ENCODE data around the gene DGCR2.
A peak's percentile ranks its signal among the peaks of the same experiment; 100 is the strongest.
"Not testable (repeated sequence)": the region's sequence is repeated elsewhere in the genome, so short reads cannot be mapped to it uniquely, and the experiment has no call there.

Gene DGCR2

DNA sequence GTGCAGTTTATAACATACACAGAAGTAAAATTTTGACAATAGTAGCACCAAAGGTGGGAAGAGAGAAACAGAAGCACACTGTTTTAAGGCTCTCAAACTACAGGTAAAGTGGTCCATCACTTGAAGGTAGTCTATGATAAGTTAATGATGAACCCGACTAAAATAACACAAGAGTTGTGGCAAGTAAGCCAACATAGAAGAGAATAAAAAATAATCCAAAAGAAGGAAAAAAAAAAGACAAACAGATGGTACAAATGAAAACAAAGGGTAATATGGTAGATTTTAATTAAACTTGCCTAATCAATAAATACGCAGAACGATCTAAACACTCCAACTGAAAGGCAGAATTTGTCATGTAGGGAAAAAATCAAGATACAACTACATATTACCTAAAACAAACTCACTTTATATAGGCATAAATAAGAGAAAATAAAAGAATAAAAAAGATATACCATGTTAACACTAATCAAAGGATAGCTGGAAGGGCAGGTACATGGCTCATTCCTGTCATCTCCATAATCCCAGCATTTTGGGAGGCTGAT is 31.6 kb downstream of the DGCR2 start:
- no peak for TF ChIP-seq CTCF (IDR thresholded peaks at IDR 0.05; ENCODE audit: borderline replicate concordance, control extremely low read depth, extremely low read depth, insufficient read depth, missing control alignments)
- in situ Hi-C loops (cut with MboI; ENCODE audit: low sequenced_read_pairs, unreplicated experiment), result no loop called here
- DNase-seq (ENCODE audit: low spot score), result no peak

- DNase-seq (ENCODE audit: low spot score), result no peak
- in situ Hi-C loops (cut with MboI; ENCODE audit: low sequenced_read_pairs, unreplicated experiment), result no loop called here
- TF ChIP-seq CTCF (IDR thresholded peaks at IDR 0.05; ENCODE audit: borderline replicate concordance, control extremely low read depth, extremely low read depth, insufficient read depth, missing control alignments), result no peak
Measured at GRCh38 chr22:19090183-19090582, 32.0 kb downstream of the DGCR2 start.

GRCh38 chr22:19088866-19089595 is 33.2 kb downstream of the DGCR2 start:
- no peak for DNase-seq (ENCODE audit: low spot score)
- in situ Hi-C loops (cut with MboI; ENCODE audit: low sequenced_read_pairs, unreplicated experiment), result no loop called here
- no peak for TF ChIP-seq CTCF (IDR thresholded peaks at IDR 0.05; ENCODE audit: borderline replicate concordance, control extremely low read depth, extremely low read depth, insufficient read depth, missing control alignments)

DNA sequence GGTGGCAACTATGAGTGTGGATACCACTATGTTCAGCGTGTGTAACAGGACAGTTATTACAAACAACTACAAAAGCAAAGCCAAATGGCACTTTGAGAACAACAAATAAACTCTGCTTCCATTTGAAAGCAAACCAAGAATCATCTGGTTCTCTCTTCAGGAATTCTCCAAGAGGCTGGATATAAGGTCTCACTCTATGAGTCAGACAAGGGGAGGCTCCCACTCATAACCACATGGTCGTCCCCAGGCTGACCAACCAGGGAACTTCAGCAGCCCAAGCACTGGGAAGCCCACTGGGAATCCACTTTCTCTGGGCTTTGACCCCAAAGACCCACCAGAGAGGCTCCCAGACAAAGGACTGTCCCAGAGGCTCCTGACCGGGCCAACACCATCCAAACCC is 35.3 kb downstream of the DGCR2 start:
- TF ChIP-seq CTCF (IDR thresholded peaks at IDR 0.05; ENCODE audit: borderline replicate concordance, control extremely low read depth, extremely low read depth, insufficient read depth, missing control alignments), result no peak
- in situ Hi-C loops (cut with MboI; ENCODE audit: low sequenced_read_pairs, unreplicated experiment), result no loop called here
- no peak for DNase-seq (ENCODE audit: low spot score)

- in situ Hi-C loops (cut with MboI; ENCODE audit: low sequenced_read_pairs, unreplicated experiment), result no loop called here
- no peak for TF ChIP-seq CTCF (IDR thresholded peaks at IDR 0.05; ENCODE audit: borderline replicate concordance, control extremely low read depth, extremely low read depth, insufficient read depth, missing control alignments)
- DNase-seq (ENCODE audit: low spot score), result peak; percentile 5
Measured at GRCh38 chr22:19086417-19086816, 35.8 kb downstream of the DGCR2 start.

GRCh38 chr22:19085233-19085718 is 36.9 kb downstream of the DGCR2 start:
- in situ Hi-C loops (cut with MboI; ENCODE audit: low sequenced_read_pairs, unreplicated experiment), result no loop called here
- peak; percentile 64 for DNase-seq (ENCODE audit: low spot score)
- TF ChIP-seq CTCF (IDR thresholded peaks at IDR 0.05; ENCODE audit: borderline replicate concordance, control extremely low read depth, extremely low read depth, insufficient read depth, missing control alignments), result peak; percentile 55

- in situ Hi-C loops (cut with MboI; ENCODE audit: low sequenced_read_pairs, unreplicated experiment); DNase-seq (ENCODE audit: low spot score): not testable (repeated sequence)
Measured at GRCh38 chr22:19084586-19084985, 37.6 kb downstream of the DGCR2 start.

DNA sequence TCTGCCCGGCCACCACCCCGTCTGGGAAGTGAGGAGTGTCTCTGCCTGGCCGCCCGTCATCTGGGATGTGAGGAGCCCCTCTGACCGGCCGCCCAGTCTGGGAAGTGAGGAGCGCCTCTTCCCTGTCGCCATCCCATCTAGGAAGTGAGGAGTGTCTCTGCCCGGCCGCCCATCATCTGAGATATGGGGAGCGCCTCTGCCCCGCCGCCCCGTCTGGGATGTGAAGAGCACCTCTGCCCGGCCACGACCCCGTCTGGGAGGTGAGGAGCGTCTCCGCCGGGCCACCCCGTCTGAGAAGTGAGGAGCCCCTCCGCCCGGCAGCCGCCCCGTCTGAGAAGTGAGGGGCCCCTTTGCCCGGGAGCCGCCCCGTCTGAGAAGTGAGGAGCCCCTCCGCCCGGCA is 38.1 kb downstream of the DGCR2 start:
- in situ Hi-C loops (cut with MboI; ENCODE audit: low sequenced_read_pairs, unreplicated experiment); DNase-seq (ENCODE audit: low spot score): not testable (repeated sequence)

Data from GM13976 (cell line).